Measurements from ENCODE around the gene CCND1.
"Not testable (repeated sequence)": the region's sequence is repeated elsewhere in the genome, so short reads cannot be mapped to it uniquely, and the experiment has no call there.

CCND1 gene

DNA sequence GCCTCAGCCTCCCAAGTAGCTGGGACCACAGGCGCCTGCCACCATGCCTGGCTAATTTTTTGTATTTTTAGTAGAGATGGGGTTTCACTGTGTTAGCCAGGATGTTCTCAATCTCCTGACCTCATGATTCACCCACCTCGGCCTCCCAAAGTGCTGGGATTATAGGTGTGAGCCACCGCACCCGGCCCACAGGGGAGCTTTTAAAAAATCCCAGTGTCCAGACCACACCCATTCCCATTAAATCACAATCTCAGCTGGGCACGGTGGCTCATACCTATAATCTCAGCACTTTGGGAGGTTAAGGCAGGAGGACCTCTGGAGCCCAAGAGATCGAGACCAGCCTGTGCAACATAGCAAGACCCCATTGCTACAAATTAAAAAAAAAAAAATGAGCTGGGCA, 55.0 kb downstream of the CCND1 start:
- not testable (repeated sequence) for DNase-seq

DNA sequence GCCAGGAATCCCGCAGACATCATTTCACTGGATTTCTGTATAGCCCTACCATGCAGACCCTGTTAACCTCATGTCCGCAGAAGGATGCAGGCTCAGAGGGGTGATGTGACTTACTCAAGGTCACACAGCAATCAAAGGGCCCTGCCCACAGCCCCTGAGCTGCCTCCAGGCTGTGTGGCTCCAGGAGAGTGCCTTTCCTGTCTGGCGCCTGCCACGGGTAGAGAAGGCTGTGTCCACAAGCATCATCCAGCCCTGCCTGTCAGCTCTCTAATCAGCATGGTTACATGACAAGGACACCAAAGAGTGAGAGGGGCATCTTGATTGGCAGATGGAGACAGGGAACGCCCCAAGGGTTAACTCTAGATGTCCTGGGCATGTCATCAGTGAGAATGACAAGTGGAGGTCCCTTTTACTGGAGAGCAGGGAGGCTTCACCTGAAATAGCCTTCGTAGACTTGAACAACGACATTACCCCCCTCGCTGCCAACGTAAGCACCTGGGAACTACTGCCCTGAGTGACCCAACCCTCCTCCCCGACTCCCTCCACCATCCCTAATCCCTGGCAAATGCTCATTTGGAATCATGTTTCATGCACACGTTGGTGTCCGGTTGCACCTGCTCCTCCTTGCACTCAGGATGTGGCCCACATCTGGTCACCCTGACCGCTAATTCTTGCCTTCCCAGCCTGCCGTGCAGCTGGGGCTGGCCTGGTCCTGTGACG, 56.0 kb downstream of the CCND1 start:
- no peak for DNase-seq

DNA sequence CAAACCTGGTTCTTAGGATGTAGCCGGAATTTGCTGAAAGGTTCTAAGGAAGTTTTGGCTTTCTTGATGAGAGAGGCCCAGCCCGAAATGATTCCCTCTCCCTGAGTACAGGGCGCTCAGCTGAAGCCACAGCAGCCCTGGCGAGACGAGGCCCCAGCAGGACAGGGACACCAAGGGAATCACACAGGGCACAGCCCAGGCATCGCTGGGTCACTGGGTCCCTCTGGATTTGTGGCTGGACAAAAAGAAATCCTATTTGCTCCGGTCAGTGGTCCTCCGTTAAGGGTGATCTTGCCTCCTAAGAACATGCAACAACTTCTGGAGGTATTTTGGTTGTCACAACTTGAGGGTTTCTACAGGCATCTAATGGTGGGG, 56.5 kb downstream of the CCND1 start:
- DNase-seq, result no peak

DNA sequence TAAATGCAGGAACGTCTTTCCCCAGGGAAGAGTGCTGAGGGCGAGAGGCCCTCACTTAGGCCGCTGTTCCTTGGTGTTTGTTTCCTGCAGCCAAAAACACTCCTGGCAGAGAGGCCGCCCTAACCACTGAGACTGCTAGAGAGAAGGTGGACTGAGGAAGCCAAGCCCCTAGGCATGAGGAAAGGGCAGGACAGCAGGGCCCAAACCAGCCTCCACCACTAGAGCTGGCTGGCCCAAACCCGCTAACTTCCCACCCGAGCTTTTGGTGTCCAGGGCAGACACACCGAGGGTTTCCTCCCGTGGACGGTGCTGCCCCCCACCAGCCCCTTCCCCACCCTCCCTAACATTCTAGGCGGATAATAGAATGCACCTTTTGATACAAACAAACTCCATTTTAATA, 56.9 kb downstream of the CCND1 start:
- no peak for DNase-seq

DNA sequence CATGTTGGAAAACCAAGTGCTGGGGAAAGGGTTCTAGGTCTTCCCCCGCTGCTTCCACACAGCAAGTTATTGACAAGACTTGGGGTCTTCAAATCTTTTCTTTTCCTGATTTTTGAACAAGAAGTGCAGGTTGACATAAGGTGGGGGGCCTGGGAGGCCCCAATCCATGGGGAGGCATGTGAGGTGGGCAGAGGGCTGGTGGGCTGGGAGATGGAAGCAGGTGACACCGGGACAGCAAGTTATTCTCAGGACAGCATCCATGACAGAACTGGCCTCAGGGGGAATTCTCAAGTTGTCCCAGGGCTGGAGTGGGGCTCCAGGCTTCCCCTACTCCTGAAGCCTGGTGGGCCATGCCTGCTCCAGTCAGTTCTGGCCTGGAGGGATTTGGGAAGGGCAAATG, 57.4 kb downstream of the CCND1 start:
- DNase-seq, result no peak

DNA sequence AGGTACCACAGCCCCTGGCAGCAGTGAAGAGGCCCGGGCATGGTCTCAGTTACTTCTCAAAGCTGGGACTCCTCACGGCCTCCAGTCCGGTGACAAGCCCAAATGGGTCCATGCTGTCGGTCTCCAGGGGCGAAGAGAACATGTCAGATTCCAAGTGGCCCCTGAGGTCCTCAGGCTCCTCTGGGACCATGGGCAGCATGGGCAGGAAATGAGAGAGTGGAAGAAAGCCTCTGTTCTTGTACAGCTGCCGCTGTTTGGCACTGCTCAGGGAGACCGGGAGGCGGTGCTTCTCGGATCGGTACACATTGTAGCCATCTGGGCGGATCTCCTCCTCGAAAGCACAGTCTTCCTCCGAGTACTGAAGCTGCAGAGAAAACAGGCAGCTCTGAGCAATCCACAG, 58.3 kb downstream of the CCND1 start:
- DNase-seq, result no peak

DNA sequence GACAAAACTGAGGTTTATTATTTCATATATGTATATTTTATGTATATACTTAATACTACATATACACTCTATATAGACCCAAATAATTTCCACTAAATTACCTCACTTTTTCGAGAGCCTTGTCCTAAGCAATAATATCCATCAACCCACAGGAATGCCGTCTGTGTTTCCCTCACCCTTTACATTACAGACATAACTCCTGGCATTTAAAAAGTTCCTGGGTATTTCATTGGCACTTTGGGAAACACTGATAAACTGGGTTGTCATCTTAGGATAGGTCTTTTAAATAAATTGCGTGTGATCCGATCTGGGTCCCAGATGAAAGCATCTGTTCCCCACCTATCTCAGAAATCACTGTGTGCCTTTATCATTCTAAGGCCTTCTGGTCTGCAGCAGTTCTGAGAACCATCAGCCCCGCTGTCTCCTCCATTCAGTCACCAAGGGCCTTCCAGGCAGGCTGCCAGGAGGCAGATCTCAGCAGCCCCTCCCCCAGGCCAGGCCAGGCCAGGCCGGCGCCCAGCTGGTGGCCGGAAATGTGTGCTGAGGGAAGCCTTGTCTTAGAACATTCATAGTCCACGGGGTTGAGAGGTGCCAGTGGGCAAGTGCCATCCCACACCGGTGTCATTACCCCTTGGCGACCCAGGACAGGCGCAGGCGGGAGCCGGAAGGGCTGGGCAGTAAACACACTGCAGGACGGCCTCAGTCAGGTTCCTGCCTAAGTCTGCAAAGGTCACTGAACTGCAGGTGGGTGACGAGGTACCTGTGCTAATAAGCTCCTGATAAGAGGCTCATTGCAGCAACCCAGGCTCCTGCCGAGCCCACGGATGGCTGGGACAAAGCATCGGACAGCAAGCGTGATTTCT, 59.6 kb downstream of the CCND1 start:
- DNase-seq, result no peak

- no peak for DNase-seq
These were observed 61.3 kb downstream of the CCND1 start for GRCh38 chr11:69702239-69702691.

GRCh38 chr11:69702769-69703452, 62.0 kb downstream of the CCND1 start:
- no peak for DNase-seq

DNA sequence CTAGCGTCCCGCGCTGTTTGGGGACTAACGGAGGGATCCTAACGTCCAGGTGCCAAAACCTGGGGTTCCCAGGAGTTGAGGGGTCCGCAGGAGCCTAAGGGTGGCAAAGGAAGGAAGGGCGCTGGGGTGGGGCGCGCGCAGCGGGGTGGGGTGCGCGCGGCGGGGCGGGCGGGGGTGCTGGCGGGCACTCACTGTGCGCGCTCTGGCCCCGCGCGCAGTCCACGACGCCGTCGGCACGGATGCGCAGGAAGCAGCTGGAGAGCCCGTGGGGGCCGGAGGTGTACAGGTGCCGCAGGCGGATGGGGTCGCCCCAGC, 62.5 kb downstream of the CCND1 start:
- no peak for DNase-seq
